GM12878 (cell line): Measurements from ENCODE around the gene NCKAP5. TPM values are rescaled to one million over a fixed set of nuclear protein-coding genes. Genes with fewer than 3 reads are reported as not detected.

Source experiments
- ATAC-seq: fragments of 200-7000 bp; cut with Tn5 transposase; 3 replicates; pipeline ENCODE4 v1.9.1; 2020; ENCODE audit warnings: mild to moderate bottlenecking, moderate library complexity
- BruUV-seq: library from RNA; stranded (reverse); fragments of 400-500 nt; replicated peaks from 2 replicates; lab custom pipeline; 2021; lab: Mats Ljungman, UMichigan
- CTCF ChIA-PET: fragments of 300-600 bp; sonication (Branson Sonifier 250); formaldehyde crosslinking; extraction: SDS; loops from one replicate; lab custom pipeline; 2021; ENCODE audit warnings: inconsistent platforms; lab: Yijun Ruan, JAX
- POLR2A ChIA-PET: fragments of 350-600 bp; formaldehyde crosslinking; extraction: SDS; loops from one replicate; lab custom pipeline; 2021; ENCODE audit warnings: inconsistent platforms; lab: Charles Lee
- RAD21 ChIA-PET: fragments of 300-600 bp; sonication (Branson Sonifier 250); formaldehyde crosslinking; loops from one replicate; lab custom pipeline; 2023; ENCODE audit warnings: antibody characterized with exemption; ENCODE audit not compliant: unreplicated experiment; lab: Charles Lee
- SMC1A ChIA-PET: fragments of 300-600 bp; sonication (Branson Sonifier 250); formaldehyde crosslinking; loops from one replicate; lab custom pipeline; 2023; ENCODE audit not compliant: unreplicated experiment, uncharacterized antibody; lab: Charles Lee
- DNase-seq: peaks from one replicate; pipeline ENCODE4 v3.0.0-alpha.2; 2011; ENCODE audit warnings: low read depth, low spot score
- FAIRE-seq: peaks from 3 replicates; lab custom pipeline; 2011; peaks lifted over from hg19 to GRCh38; lab: Jason Lieb, UNC
- H2AFZ ChIP-seq: 2 replicates; pipeline ENCODE4 v1.6.0; 2011; ENCODE audit warnings: low read depth, low read length, control low read depth; ENCODE audit not compliant: control insufficient read depth
- H3K27ac ChIP-seq: 2 replicates; pipeline ENCODE4 v1.5.1; 2011; ENCODE audit warnings: control low read depth; ENCODE audit not compliant: control insufficient read depth, insufficient read depth
- H3K27me3 ChIP-seq, 2 experiments: replicated peaks in 1 of 2; 2 replicates each; pipeline versions ENCODE4 v1.6.0 to v1.6.1; 2011; ENCODE audit warnings: low read length in 1 of 2; ENCODE audit not compliant: control insufficient read depth in 2 of 2, insufficient read depth in 2 of 2
- H3K36me3 ChIP-seq, 2 experiments: 2 replicates each; pipeline ENCODE4 v1.5.1; 2011; ENCODE audit warnings: low read length in 1 of 2; ENCODE audit not compliant: control insufficient read depth in 2 of 2, insufficient read depth in 2 of 2
- H3K4me1 ChIP-seq: 2 replicates; pipeline ENCODE4 v1.6.1; 2011; ENCODE audit warnings: mild to moderate bottlenecking, low read length, moderate library complexity, mixed read lengths; ENCODE audit not compliant: control insufficient read depth, insufficient read depth
- H3K4me2 ChIP-seq: 2 replicates; pipeline ENCODE4 v1.6.0; 2011; ENCODE audit warnings: control low read depth; ENCODE audit not compliant: control insufficient read depth, insufficient read depth
- H3K4me3 ChIP-seq: fragments of 200-600 bp; sonication (generic); 2 replicates; pipeline ENCODE4 v1.5.1; 2016
- H3K79me2 ChIP-seq: 2 replicates; pipeline ENCODE4 v1.6.0; 2011; ENCODE audit warnings: low read length; ENCODE audit not compliant: control insufficient read depth, insufficient read depth
- H3K9ac ChIP-seq: 2 replicates; pipeline ENCODE4 v1.8.0; 2011; ENCODE audit warnings: low read length, control low read depth, mixed read lengths; ENCODE audit not compliant: control insufficient read depth, insufficient read depth
- H3K9me3 ChIP-seq: replicated peaks from 3 replicates; pipeline ENCODE4 v1.5.1; 2011; ENCODE audit warnings: mild to moderate bottlenecking, low read length; ENCODE audit not compliant: control insufficient read depth, insufficient read depth
- H4K20me1 ChIP-seq: 2 replicates; pipeline ENCODE4 v1.6.0; 2011; ENCODE audit not compliant: control insufficient read depth, insufficient read depth
- ATF7 ChIP-seq: fragments of 450-650 bp; IDR thresholded peaks from 2 replicates; pipeline ENCODE4 v1.6.1; 2016; ENCODE audit warnings: low read depth, mild to moderate bottlenecking
- BCL11A ChIP-seq: IDR thresholded peaks from 2 replicates; pipeline ENCODE4 v1.6.1; 2011; ENCODE audit warnings: low read depth, low read length
- BRCA1 ChIP-seq: IDR thresholded peaks from 2 replicates; pipeline ENCODE4 v1.6.1; 2011; ENCODE audit warnings: low read depth, low read length, improper control_type of control experiment
- CBX5 ChIP-seq: sonication (generic); IDR thresholded peaks from 2 replicates; pipeline ENCODE4 v1.6.1; 2016; ENCODE audit warnings: low read depth, moderate library complexity, mild to moderate bottlenecking, inconsistent platforms
- CREB1 ChIP-seq: IDR thresholded peaks from 2 replicates; pipeline ENCODE4 v1.6.1; 2012; ENCODE audit warnings: low read depth, mild to moderate bottlenecking, inconsistent platforms
- ETV6 ChIP-seq, 2 experiments: fragments of 450-650 bp in 1 of 2; IDR thresholded peaks in 1 of 2; conservative IDR thresholded peaks in 1 of 2; 2 replicates each; pipeline ENCODE4 v1.6.1; 2014; ENCODE audit warnings: antibody characterized with exemption in 1 of 2, borderline replicate concordance in 1 of 2, low read depth in 1 of 2, mild to moderate bottlenecking in 1 of 2, moderate library complexity in 1 of 2
- MAX ChIP-seq: IDR thresholded peaks from 2 replicates; pipeline ENCODE4 v1.6.1; 2012; ENCODE audit warnings: low read depth, low read length, improper control_type of control experiment
- MTA2 ChIP-seq: fragments of 450-650 bp; IDR thresholded peaks from 2 replicates; pipeline ENCODE4 v1.6.1; 2016; ENCODE audit warnings: low read depth, mild to moderate bottlenecking, moderate library complexity
- MXI1 ChIP-seq: fragments of 150-350 bp; IDR thresholded peaks from 2 replicates; pipeline ENCODE4 v1.6.1; 2011; ENCODE audit warnings: low read depth, mild to moderate bottlenecking, inconsistent platforms, low read length, improper control_type of control experiment
- RB1 ChIP-seq: fragments of 450-650 bp; formaldehyde crosslinking; IDR thresholded peaks from 2 replicates; pipeline ENCODE4 v1.6.1; 2017; ENCODE audit warnings: mild to moderate bottlenecking, borderline replicate concordance
- REST ChIP-seq: IDR thresholded peaks from 2 replicates; pipeline ENCODE4 v1.6.1; 2012; ENCODE audit warnings: mild to moderate bottlenecking, low read depth, low read length
- SMAD5 ChIP-seq: IDR thresholded peaks from 2 replicates; pipeline ENCODE4 v1.6.1; 2016; ENCODE audit warnings: antibody characterized with exemption, low read depth
- SMC3 ChIP-seq: IDR thresholded peaks from 2 replicates; pipeline ENCODE4 v1.6.1; 2011; ENCODE audit warnings: low read length, improper control_type of control experiment, borderline replicate concordance
- TAF1 ChIP-seq: IDR thresholded peaks from 2 replicates; pipeline ENCODE4 v1.6.1; 2011; ENCODE audit warnings: mild to moderate bottlenecking, low read depth, low read length, borderline replicate concordance
- USF2 ChIP-seq: IDR thresholded peaks from 2 replicates; pipeline ENCODE4 v1.6.1; 2011; ENCODE audit warnings: low read depth, low read length, improper control_type of control experiment, borderline replicate concordance
- whole genome bisulfite sequencing: methylation state at CpG from one replicate; pipeline ENCODE4 v1.1.6; 2016; ENCODE audit warnings: low lambda C conversion rate; ENCODE audit not compliant: insufficient replicate concordance, insufficient coverage; ENCODE audit errors: missing lambda C conversion rate; 5-methylcytosine and 5-hydroxymethylcytosine counted together
- in situ Hi-C: fragments of 300-500 bp; cut with MboI; formaldehyde crosslinking; loops from 9 replicates; pipeline ENCODE4 v1.14.3; 2018; ENCODE audit warnings: mixed read lengths
- intact Hi-C: fragments of 100-400 bp; cut with micrococcal nuclease; formaldehyde crosslinking; loops from one replicate; pipeline ENCODE4 v1.14.2; 2022; ENCODE audit not compliant: unreplicated experiment
- polyA plus RNA-seq, 11 experiments: library from polyadenylated mRNA; depleted of rRNA in 4 of 11; unstranded in 6 of 11; stranded (reverse) in 5 of 11; fragments of >200 nt; fragmentation: Nextera tagmentation in 4 of 11; fragmentation: Illumina TruSeq in 1 of 11; extraction: Ambion mirVana in 4 of 11; extraction: Trizol in 1 of 11; gene quantifications; 1 replicate in 1 of 11; 2 replicates in 10 of 11; pipeline versions ENCODE4 v1.2.1 to v1.2.3, GENCODE V29; 2011 to 2016; ENCODE audit warnings: inconsistent platforms in 2 of 11, missing spikeins in 2 of 11, low read depth in 1 of 11
- total RNA-seq, 4 experiments: library from RNA; depleted of rRNA in 3 of 4; stranded (reverse); fragments of >200 nt in 3 of 4; fragmentation: Illumina TruSeq in 1 of 4; extraction: Trizol in 1 of 4; gene quantifications; 2 replicates each; pipeline versions ENCODE4 v1.2.1 to v1.2.3, GENCODE V29; 2013 to 2021

The NCKAP5 gene
- total and polyA plus RNA-seq, 10 of the 15 experiments (the other 5 are each of a cell fraction or from before 2014, with no cell fraction given), result 0.06 to 0.44 (median 0.16) TPM

GRCh38 chr2:133273031-133273430 lies 295.2 kb downstream of the NCKAP5 start:
- no peak overlapping the region for H3K9ac ChIP-seq
- FAIRE-seq (no peak), DNase-seq (no peak), ATAC-seq (no peak)
- no peak overlapping the region for H3K4me2 ChIP-seq
- H3K4me3 ChIP-seq, result no peak overlapping the region
- ChIA-PET POLR2A (no interaction called here), RAD21 (no interaction called here), CTCF (no interaction called here), SMC1A (no interaction called here)
- in situ Hi-C loops (no loop called here), intact Hi-C loops (no loop called here)
- no peaks in the 10 kb centered on the region for H4K20me1 ChIP-seq
- TF ChIP-seq SMC3, result no peak
- TF ChIP-seq ETV6 (conservative IDR thresholded peaks at IDR 0.05 in 1 of 2, IDR thresholded peaks at IDR 0.05 in 1 of 2; ENCODE audit: borderline replicate concordance in 1 of 2, low read depth in 1 of 2), result no peak
- no peak for TF ChIP-seq TAF1
- no peak for TF ChIP-seq RB1
- no peak for TF ChIP-seq BCL11A
- no peak for TF ChIP-seq CBX5
- no peak for TF ChIP-seq MAX
- H3K27me3 ChIP-seq, result no peaks in the 10 kb centered on the region
- H3K79me2 ChIP-seq, result no peaks in the 10 kb centered on the region
- H3K27ac ChIP-seq, result no peak overlapping the region
- H3K9me3 ChIP-seq, result no peaks in the 10 kb centered on the region
- no peak overlapping the region for H2AFZ ChIP-seq
- WGBS, result 0% methylated on average over 3 of the region's 3 CpGs
- H3K36me3 ChIP-seq, result no peaks in the 10 kb centered on the region
- no TSS peak for BruUV-seq
- H3K4me1 ChIP-seq, result no peaks in the 10 kb centered on the region

- Histone ChIP-seq H3K4me2 (no peak overlapping the region), H3K9ac (no peak overlapping the region), H3K36me3 (no peaks in the 10 kb centered on the region), H3K4me1 (no peaks in the 10 kb centered on the region), H4K20me1 (no peaks in the 10 kb centered on the region), H3K9me3 (no peaks in the 10 kb centered on the region), H3K27me3 (no peaks in the 10 kb centered on the region), H3K27ac (no peak overlapping the region), H2AFZ (no peak overlapping the region), H3K4me3 (no peak overlapping the region), H3K79me2 (no peaks in the 10 kb centered on the region)
- FAIRE-seq (no peak), ATAC-seq (no peak), DNase-seq (no peak)
- RAD21 ChIA-PET, result no interaction called here
- BruUV-seq, result no TSS peak
- 54% methylated on average over 4 of the region's 4 CpGs for WGBS
- CTCF ChIA-PET, result interaction anchor here (1.5 kb wide), 1 partner anchor 8 kb away, joined by 3 read pairs; no protein-coding TSS in a partner anchor
- SMC1A ChIA-PET, result no interaction called here
- in situ Hi-C loops (no loop called here), intact Hi-C loops (no loop called here)
- POLR2A ChIA-PET, result interaction anchor here (0.7 kb wide), 1 partner anchor 518 kb away, joined by 7 read pairs; no protein-coding TSS in a partner anchor
- TF ChIP-seq MXI1 (no peak), CREB1 (no peak), ATF7 (no peak), MTA2 (no peak), REST (no peak), USF2 (no peak), SMAD5 (no peak), BRCA1 (no peak)
Observed at GRCh38 chr2:133271105-133271504, 297.2 kb downstream of the NCKAP5 start.
